Subcutaneous abdominal adipose tissue (tissue), 5 donors: ENCODE data around the gene SPG11.

Source experiments
- H3K27ac ChIP-seq: one replicate; pipeline ENCODE4 v1.7.0; 2013; ENCODE audit warnings: low read depth, mild to moderate bottlenecking, inconsistent platforms, low read length, moderate library complexity
- H3K27me3 ChIP-seq, 5 donors: one replicate each; pipeline ENCODE4 v1.7.0; 2013; ENCODE audit warnings: low read length in 5 of 5, inconsistent platforms in 1 of 5; ENCODE audit not compliant: control insufficient read depth in 5 of 5, insufficient read depth in 4 of 5
- H3K36me3 ChIP-seq, 5 donors: one replicate each; pipeline ENCODE4 v1.7.0; 2013; ENCODE audit warnings: low read length in 5 of 5; ENCODE audit not compliant: control insufficient read depth in 5 of 5, insufficient read depth in 5 of 5
- H3K4me1 ChIP-seq, 5 donors: one replicate each; pipeline ENCODE4 v1.7.0; 2013; ENCODE audit warnings: low read length in 5 of 5, mild to moderate bottlenecking in 3 of 5, moderate library complexity in 1 of 5; ENCODE audit not compliant: control insufficient read depth in 5 of 5, insufficient read depth in 5 of 5
- H3K4me3 ChIP-seq, 5 donors: one replicate each; pipeline ENCODE4 v1.7.0; 2013; ENCODE audit warnings: low read length in 5 of 5, low read depth in 1 of 5
- H3K9ac ChIP-seq, 5 donors: one replicate each; pipeline ENCODE4 v1.7.0; 2013; ENCODE audit warnings: low read length in 5 of 5, mild to moderate bottlenecking in 4 of 5, moderate library complexity in 3 of 5
- H3K9me3 ChIP-seq, 5 donors: one replicate each; pipeline ENCODE4 v1.7.0; 2013; ENCODE audit warnings: low read length in 5 of 5; ENCODE audit not compliant: control insufficient read depth in 5 of 5
- donor health status: healthy.
- donor health status: healthy.
- donor health status: healthy.
- donor health status: healthy.
- donor health status: healthy.

SPG11 gene

DNA sequence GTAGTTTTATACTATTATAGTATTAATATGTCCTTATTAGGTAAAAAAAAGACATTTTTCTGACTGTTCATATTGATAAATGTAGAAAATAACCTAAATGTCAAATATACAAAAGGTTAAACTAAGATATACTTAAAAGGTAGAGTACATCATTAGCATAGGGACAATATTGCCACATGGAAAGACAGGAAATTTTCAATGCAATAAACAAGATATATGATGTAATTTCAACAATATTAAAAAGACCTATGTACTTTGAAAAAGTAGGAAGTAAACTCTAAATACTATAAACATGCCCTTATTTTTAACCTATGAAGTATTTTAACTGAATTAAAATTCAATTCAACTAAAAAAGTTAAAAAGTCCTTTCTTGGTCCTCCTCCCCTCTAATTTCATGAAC lies 1.9 kb downstream of the SPG11 start:
- H3K4me1 ChIP-seq: peaks cover 3 to 22% (median 19%) of the 10 kb centered on the region in 5 donors
- no peak overlapping the region for H3K4me3 ChIP-seq
- no peaks in the 10 kb centered on the region for H3K27me3 ChIP-seq
- H3K36me3 ChIP-seq: peaks cover 4 to 30% (median 12%) of the 10 kb centered on the region in 5 donors
- peak overlapping the region in 2 of 5 donors; percentile 44 to 99 for H3K9ac ChIP-seq
- H3K9me3 ChIP-seq: no peaks in the 10 kb centered on the region
- peak overlapping the region; percentile 88 for H3K27ac ChIP-seq

DNA sequence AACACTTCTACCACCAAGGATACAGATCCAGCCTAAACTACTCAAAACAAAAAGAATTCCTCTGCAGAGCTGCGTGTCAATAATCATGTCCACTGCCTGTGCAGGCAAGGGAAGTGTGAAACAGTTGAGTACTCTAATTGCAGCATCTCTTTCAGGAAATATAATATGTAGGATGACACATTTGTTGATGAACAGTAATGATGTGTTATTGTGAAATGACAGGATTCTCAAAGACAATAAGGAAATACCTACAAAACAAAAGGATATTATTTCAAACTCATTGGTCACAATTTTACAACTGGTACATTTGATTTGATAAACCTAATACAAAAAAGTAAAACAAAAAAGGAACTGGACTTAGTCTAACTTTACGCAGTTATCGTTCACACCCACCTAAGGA lies 4.4 kb downstream of the SPG11 start:
- Histone ChIP-seq H3K9me3 (no peaks in the 10 kb centered on the region), H3K27ac (no peak overlapping the region), H3K4me3 (no peak overlapping the region), H3K27me3 (no peaks in the 10 kb centered on the region), H3K36me3 (peaks cover 22 to 48% (median 30%) of the 10 kb centered on the region in 5 donors), H3K4me1 (peaks cover 3 to 20% (median 17%) of the 10 kb centered on the region in 5 donors), H3K9ac (no peak overlapping the region)

DNA sequence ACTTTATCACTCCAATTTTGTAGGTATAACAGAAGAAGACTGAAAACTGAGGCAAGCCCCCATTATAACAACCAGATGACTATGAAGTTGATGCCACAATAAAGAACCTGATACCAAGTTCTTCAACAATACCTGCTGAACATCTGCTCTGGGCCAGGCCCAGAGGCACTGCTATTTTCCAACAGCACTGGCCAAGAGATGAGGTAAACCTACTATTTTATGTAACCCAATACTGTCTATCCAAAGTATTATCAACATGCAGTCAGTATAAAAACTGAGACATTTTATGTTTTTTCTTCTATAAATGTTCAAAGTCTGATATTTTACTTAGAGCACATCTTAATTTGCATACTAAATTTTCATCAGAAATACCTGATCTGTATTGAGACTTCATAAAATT lies 6.1 kb downstream of the SPG11 start:
- H3K4me1 ChIP-seq: peaks cover 0 to 8% (median 7%) of the 10 kb centered on the region in 5 donors
- peaks cover 28 to 63% (median 38%) of the 10 kb centered on the region in 5 donors for H3K36me3 ChIP-seq
- H3K27ac ChIP-seq: no peak overlapping the region
- no peaks in the 10 kb centered on the region for H3K27me3 ChIP-seq
- no peak overlapping the region for H3K4me3 ChIP-seq
- H3K9me3 ChIP-seq: no peaks in the 10 kb centered on the region
- H3K9ac ChIP-seq: no peak overlapping the region

DNA sequence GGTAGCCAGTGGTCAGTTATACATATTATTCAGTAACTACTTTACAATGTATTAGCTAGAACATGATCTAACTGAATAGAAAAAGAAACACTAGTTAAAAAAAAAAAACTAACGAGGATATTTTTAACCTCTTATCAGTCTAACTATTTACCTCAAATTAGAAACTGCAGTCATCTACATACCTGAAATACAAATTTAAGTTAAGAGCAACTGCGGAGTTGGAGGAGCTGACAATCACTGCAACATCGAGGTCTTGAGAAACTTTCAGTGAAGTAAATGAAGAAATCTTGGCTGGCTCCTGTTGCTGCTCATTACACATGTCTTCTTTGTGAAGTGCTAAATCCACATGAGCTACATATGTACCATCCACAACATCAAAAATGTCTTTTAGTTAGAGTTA lies 6.5 kb downstream of the SPG11 start:
- H3K4me3 ChIP-seq: no peak overlapping the region
- H3K9ac ChIP-seq: no peak overlapping the region
- H3K27ac ChIP-seq: no peak overlapping the region
- H3K4me1 ChIP-seq: peaks cover 0 to 3% (median 2%) of the 10 kb centered on the region in 5 donors
- no peaks in the 10 kb centered on the region for H3K9me3 ChIP-seq
- peaks cover 32 to 67% (median 42%) of the 10 kb centered on the region in 5 donors for H3K36me3 ChIP-seq
- no peaks in the 10 kb centered on the region for H3K27me3 ChIP-seq

DNA sequence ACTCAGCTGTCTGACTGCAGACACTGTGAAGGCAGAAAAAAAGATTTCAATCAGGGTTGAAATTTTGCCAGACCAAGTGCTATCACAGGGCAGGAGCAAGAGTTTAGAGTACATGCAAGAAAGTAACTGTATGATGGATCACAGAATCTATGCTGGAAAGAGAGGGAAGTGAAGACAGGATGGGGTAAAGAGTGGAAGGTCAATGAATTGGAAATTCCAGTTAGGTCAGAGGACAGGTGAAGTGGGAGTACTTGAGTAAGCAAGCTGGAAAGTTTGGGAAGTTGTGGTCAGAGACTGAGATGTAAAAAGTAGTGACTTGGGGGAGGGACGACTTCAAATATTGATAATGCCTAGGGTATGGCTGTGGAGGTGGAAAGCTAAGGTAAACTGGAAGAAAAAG lies 7.2 kb downstream of the SPG11 start:
- Histone ChIP-seq H3K27me3 (no peaks in the 10 kb centered on the region), H3K27ac (no peak overlapping the region), H3K4me1 (no peaks in the 10 kb centered on the region), H3K9ac (no peak overlapping the region), H3K4me3 (no peak overlapping the region), H3K9me3 (no peaks in the 10 kb centered on the region), H3K36me3 (peaks cover 38 to 73% (median 48%) of the 10 kb centered on the region in 5 donors)

DNA sequence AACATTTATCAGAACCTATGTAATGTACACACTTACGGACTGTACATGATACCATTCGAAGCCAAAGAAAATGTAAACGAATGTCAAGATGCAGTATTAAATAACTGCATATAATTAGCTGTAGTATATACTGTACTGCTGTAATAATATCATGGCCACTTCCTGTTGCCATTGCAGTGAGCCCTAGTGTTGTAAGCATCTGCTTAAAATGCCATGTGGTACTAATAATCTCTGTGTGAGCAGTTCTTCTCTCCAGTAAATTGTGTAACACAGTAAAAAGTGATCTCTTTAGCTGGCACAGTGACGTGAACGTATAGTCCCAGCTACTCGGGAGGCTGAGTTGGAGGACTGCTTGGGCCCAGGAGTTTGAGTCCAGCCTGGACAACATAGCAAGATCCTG lies 8.6 kb downstream of the SPG11 start:
- Histone ChIP-seq H3K4me1 (no peaks in the 10 kb centered on the region), H3K36me3 (peaks cover 44 to 87% (median 58%) of the 10 kb centered on the region in 5 donors)

DNA sequence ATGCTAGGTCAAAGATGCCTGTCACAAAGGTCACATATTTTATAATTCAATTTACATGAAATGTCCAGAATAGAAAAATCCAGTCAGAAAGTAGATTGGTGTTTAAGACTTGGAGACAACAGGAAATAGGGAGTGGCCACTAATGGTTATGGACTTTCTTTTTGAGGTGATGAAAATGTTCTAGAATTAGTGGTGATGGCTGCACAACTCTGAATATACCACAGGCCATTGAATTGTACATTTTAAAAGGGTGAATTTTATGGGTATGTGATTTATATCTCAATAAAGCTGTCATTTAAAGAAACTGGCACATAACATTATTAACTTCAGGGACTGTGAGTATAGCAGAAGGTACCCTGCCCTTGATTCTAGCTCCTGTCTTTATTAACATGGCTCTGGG lies 15.8 kb downstream of the SPG11 start:
- Histone ChIP-seq H3K36me3 (peaks cover 39 to 57% (median 43%) of the 10 kb centered on the region in 5 donors), H3K9ac (no peak overlapping the region), H3K27ac (no peak overlapping the region), H3K27me3 (no peaks in the 10 kb centered on the region), H3K4me3 (no peak overlapping the region), H3K9me3 (no peaks in the 10 kb centered on the region), H3K4me1 (no peaks in the 10 kb centered on the region)

More for the DNA sequence above, 8.6 kb downstream of the SPG11 start:
- H3K9me3 ChIP-seq: no peaks in the 10 kb centered on the region
- H3K4me3 ChIP-seq: no peak overlapping the region
- H3K27ac ChIP-seq: no peak overlapping the region
- no peaks in the 10 kb centered on the region for H3K27me3 ChIP-seq
- H3K9ac ChIP-seq: no peak overlapping the region

DNA sequence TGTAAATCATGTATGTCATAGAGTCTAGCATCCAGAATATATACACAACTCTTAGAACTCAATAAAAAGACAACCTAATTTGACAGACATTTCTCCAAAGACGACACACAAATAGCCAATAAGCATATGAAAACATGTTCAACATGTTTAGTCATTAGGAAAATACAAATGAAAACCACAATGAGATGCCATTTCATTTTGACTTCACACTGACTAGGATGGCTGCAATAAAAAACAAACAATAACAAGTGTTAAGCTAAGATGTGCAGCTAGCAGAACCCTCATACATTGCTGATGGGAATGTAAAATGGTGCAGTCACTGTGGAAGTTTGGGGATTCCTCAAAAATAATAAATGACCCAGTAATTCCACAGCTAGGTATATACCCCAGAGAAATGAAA lies 16.4 kb downstream of the SPG11 start:
- Histone ChIP-seq H3K27me3 (no peaks in the 10 kb centered on the region), H3K27ac (no peak overlapping the region), H3K4me3 (no peak overlapping the region), H3K9ac (no peak overlapping the region), H3K4me1 (no peaks in the 10 kb centered on the region), H3K9me3 (no peaks in the 10 kb centered on the region), H3K36me3 (peaks cover 36 to 53% (median 41%) of the 10 kb centered on the region in 5 donors)

DNA sequence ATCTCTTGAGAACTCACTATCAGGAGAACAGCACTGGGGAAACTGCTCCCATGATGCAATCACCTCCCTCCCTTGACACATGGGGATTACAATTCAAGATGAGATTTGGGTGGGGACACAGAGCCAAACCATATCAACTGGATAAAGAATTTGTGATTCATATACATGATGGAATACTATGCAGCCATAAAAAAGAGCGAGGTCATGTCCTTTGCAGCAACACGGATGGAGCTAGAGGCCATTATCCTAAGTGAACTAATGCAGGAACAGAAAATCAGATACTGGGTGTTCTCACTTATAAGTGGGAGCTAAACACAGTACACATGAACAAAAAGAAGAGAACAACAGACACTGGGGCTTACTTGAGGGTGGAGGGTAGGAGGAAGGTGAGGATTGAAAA lies 17.0 kb downstream of the SPG11 start:
- Histone ChIP-seq H3K36me3 (peaks cover 33 to 48% (median 35%) of the 10 kb centered on the region in 5 donors), H3K9ac (no peak overlapping the region), H3K27me3 (no peaks in the 10 kb centered on the region), H3K27ac (no peak overlapping the region), H3K4me3 (no peak overlapping the region), H3K4me1 (no peaks in the 10 kb centered on the region), H3K9me3 (no peaks in the 10 kb centered on the region)

DNA sequence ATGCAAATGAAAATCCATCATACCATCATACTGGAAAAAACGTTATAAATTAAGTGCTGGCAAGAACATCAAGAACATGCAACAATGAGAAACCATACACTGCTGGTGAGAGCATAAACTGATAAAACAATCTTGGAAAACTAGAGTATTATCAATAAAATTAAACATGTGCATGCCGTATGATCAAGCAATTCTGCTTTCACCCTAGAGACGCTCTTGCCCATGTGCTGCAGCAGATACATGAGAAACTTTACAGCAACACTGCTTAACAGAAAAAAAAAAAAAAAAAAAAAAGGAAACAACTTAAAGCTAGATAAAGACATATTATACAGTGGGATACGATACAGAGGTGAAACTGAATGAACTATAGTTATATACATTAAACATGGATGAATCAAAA lies 21.8 kb downstream of the SPG11 start:
- H3K4me3 ChIP-seq: no peak overlapping the region
- H3K27ac ChIP-seq: no peak overlapping the region
- H3K4me1 ChIP-seq: no peaks in the 10 kb centered on the region
- no peaks in the 10 kb centered on the region for H3K9me3 ChIP-seq
- H3K9ac ChIP-seq: no peak overlapping the region
- no peaks in the 10 kb centered on the region for H3K27me3 ChIP-seq
- peaks cover 10 to 32% (median 14%) of the 10 kb centered on the region in 5 donors for H3K36me3 ChIP-seq

DNA sequence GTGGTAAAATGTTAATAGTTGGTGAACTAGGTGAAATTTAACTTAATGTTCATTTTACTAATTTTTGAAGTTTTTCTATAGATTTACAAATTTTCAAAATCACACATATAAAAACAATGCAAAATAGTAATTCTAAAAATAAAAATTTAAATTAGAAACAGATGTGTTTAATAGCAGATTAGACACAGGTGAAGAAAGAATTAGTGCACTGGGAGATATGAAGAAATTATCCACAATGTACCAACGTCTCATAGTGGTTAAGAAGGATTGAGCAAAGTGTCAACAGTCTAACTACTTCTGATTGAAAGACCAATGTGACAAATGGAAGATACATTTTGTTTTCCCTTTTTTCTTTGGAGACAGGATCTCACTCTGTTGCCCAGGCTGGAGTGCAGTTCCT lies 26.5 kb downstream of the SPG11 start:
- H3K9me3 ChIP-seq: no peaks in the 10 kb centered on the region
- H3K27ac ChIP-seq: no peak overlapping the region
- no peak overlapping the region for H3K9ac ChIP-seq
- H3K27me3 ChIP-seq: no peaks in the 10 kb centered on the region
- no peak overlapping the region for H3K4me3 ChIP-seq
- peaks cover 5 to 44% (median 26%) of the 10 kb centered on the region in 5 donors for H3K36me3 ChIP-seq
- H3K4me1 ChIP-seq: no peaks in the 10 kb centered on the region
